Peyer's patch (tissue), 4 donors: Measurements from ENCODE around the gene FADD.

ENCODE experiments used
- POLR2A ChIP-seq, 2 donors: fragments of 450-650 bp; IDR thresholded peaks; one replicate each; pipeline ENCODE4 v1.5.1; 2017; ENCODE audit warnings: antibody characterized with exemption in 2 of 2, mild to moderate bottlenecking in 2 of 2, moderate library complexity in 2 of 2
- TF ChIP-seq, protein P1 (sequence below), 6 experiments: fragments of 450-650 bp in 4 of 6; fragments of 200-600 bp in 2 of 6; sonication (generic) in 1 of 6; IDR thresholded peaks; one replicate each; pipeline ENCODE4 v1.5.1; 2017 to 2019; ENCODE audit warnings: antibody characterized with exemption in 6 of 6, mild to moderate bottlenecking in 3 of 6, moderate library complexity in 1 of 6

DNA sequence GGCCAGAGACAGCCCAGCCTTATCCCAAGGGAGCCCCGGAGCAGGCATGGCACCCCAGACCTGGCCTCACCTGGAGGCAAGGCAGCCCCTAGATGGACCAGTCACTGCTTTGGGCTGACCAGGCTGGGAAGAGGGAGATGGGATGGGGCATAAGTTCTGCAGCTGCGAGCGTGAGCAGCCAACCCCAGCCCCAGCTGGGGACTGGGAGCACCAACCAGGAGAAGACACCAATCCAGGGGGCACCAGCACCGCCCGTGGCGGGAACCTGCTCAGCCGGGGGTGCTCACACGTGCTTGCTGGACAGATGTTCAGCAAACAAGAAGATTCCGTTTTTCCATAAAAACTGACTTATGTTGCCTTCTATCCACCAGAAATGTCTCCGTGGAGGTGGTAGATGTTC is 16.2 kb upstream of the FADD start:
- no peak for TF ChIP-seq POLR2A (IDR thresholded peaks at IDR 0.05)
- TF ChIP-seq, protein P1, sequence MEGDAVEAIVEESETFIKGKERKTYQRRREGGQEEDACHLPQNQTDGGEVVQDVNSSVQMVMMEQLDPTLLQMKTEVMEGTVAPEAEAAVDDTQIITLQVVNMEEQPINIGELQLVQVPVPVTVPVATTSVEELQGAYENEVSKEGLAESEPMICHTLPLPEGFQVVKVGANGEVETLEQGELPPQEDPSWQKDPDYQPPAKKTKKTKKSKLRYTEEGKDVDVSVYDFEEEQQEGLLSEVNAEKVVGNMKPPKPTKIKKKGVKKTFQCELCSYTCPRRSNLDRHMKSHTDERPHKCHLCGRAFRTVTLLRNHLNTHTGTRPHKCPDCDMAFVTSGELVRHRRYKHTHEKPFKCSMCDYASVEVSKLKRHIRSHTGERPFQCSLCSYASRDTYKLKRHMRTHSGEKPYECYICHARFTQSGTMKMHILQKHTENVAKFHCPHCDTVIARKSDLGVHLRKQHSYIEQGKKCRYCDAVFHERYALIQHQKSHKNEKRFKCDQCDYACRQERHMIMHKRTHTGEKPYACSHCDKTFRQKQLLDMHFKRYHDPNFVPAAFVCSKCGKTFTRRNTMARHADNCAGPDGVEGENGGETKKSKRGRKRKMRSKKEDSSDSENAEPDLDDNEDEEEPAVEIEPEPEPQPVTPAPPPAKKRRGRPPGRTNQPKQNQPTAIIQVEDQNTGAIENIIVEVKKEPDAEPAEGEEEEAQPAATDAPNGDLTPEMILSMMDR (IDR thresholded peaks at IDR 0.05) = no peak
